GM21619 (cell line): ENCODE results near the gene CDK9.
"Not testable (repeated sequence)": the region's sequence is repeated elsewhere in the genome, so short reads cannot be mapped to it uniquely, and the experiment has no call there.

Experiments used
- ATAC-seq: cut with Tn5 transposase; IDR thresholded peaks from one replicate; pipeline ENCODE4 v1.9.1; 2021; ENCODE audit not compliant: unreplicated experiment

CDK9 gene

DNA sequence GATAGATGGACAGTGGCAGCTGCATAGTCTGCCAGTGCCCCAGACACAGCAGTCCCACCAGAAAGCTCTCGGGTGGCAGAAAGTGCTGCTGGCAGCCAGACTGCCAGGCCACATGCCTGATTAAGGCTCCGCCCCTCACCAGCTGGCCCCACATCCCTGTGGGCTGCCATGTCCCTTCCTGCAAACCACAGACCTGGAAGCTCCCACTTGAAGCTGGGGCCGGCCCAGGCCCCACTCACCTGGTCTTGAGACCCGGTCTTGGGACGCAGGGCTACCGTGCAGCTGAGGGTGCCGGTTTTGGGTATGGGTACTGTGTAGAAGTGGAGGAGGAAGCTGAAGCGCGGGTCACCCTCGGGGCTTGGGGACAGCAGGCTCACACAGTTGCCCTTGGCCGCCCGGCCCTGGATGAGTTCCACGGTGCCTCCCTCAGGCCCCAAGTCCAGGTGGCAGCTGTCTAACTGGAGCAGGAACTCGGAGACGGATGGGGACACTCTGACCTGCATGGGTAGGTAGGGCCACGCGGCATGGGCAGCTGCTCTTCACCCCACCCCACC is 32.1 kb downstream of the CDK9 start:
- ATAC-seq = no peak

DNA sequence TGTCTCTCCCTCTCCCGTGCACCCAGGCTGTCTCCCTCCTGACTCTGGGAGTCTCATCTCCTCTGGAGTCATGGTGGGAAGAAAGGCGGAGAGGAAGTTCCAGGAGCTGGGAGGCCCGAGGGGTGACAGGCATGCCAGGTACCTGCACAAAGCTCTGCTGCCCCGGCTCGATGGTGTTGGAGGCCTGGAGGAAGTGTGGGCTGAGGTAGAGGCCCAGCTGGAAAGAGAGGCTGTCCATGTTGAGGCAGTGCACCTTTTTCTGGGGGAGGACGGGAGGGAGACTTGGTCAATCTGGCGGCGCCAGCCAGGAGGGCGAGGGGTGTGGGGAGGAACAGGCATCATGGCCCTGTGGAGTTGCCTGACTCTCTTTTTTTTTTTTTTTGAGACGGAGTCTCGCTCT is 32.7 kb downstream of the CDK9 start:
- no peak for ATAC-seq

DNA sequence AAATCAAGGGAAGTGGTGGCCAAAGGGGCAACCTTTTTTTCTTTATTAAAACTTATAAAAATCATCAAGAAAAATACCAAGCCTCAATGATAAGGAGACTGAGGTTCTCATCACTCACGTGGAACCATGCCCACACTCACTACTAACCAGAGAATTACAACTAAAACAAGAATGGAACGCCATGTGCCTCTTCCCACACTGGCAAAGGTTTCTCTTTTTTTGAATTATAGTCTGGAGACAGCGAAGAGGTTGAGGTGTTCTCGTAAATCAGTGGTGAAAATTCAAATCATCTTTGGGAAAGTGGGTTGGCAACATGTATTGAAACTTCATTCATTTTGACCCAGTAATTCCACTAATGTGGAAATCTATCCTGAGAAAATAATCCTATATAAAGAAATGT is 36.3 kb downstream of the CDK9 start:
- ATAC-seq = no peak

DNA sequence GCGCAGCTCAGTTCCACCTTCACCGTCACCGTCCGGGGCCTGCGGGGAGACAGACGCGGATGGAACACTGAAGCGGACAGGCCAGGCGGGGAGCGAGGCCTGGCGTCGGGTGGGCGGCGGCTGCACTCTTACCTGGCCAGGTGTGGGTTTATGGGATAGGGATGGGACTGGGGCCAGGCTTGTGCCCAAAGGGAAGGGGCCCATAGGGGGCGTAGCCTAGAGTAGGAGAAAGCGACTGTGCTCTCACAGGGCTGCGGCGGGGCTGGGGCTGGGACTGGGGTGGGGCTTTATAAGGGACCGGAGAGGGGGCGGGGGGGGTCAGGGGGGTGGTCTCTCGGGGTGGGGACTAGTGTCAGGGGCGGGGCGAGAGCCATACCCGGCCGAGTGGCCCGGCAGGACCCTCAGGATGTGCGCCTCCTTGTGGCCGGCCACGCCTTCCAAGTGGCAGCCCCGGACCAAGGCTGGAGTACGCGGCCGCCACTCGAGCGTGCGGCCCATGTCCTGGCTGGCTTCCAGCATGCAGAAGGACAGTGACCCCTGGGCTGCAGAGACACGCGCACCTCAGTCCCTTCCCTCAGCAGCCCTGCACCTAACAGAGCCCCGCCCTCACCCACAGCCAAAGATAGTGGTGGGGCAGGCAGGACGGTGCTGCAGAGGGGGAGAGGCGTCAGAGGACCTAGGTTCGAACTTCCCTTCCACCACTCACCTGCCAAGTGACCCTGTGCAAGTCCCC is 39.7 kb downstream of the CDK9 start:
- ATAC-seq = no peak

- no peak for ATAC-seq
Measured at GRCh38 chr9:127826253-127826913, 40.5 kb downstream of the CDK9 start.

DNA sequence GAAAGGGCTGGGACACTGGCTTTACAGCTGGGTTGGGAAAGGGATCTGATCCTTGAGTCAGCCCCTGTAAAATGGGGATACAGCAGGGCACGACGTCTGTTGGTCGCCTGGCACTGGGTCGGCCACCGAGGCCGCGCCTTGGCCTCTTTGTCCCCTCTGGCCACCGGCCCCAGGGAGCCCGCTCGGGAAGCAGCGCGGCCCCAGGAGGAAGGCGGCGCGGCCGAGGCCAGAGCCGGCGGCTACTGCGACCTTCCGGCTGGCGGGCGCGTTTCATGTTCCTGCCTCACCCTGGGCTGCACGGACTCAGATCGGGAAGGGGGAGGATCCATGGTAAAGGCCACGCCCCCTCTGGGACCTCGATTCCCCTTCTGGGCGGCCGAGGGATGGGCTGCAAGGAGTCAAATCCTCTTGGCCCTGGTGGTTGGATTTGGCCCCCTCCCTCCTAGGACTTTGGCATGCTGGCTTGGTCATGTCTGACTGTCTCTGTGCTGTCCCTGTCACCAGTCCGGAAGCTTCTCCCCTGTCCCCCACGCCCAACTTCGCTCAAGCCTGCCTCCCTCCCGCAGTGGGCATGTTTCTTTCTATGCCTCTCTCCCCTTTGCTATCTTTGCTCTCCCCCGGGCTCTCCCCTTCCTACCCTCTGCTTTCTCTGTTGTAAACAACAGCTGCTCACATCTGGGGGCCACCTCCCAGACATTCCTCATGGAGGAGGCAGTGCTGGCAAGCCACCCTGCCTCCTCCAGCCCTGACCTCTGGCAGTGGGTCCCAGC is 42.6 kb downstream of the CDK9 start:
- ATAC-seq = no peak

DNA sequence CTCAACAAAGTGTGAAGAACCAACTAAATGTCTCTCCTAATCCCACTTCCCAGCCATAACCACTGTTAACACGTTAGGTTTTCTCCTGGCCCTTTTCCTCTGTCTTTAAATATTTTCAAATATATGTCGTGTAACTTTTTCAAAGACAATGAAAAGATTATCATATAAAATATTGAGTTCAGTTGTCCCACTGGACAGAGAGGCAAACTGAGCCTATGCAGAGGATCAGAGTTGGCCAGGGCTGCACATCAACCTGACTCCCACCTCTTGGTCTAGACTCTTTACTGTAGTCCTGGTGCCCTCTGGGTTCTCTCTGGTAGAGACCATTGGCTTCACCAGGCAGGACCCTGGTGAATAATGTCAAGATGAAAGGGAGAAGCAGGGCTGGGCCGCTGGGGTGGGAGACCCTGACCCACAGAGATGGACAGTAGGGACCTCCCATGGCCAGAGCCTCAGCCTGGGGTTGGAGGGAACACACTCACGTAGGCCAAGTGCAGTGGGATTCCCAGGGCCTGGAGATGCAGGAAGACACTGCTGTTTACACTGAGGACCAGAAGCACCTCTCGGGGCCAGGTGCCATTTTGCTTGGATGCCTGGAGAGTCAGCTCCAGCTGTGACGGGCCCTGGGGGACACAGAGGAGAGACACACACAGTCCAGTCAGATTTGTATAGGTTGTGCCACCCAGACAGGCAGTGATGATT is 43.5 kb downstream of the CDK9 start:
- ATAC-seq = no peak

GRCh38 chr9:127832248-127832647 is 46.4 kb downstream of the CDK9 start:
- ATAC-seq = no peak

DNA sequence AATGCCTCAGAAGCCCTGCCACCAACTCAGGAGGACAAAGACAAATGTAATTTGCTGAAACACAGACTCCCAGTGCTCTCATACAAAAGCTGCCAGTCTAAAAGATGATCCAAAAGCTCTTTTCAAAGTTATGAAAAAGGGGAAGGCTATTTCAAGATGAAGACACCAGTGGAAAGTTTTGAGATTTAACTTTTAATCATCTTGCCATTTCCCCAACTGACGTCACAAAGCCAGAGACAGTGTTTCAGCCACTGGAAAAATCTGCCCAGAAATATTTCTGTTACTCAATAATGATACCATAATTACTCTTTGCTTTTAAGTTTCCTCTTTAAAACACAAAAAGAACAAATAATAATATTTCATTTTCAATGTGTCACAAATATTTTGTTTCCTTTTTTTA is 47.7 kb downstream of the CDK9 start:
- no peak for ATAC-seq

DNA sequence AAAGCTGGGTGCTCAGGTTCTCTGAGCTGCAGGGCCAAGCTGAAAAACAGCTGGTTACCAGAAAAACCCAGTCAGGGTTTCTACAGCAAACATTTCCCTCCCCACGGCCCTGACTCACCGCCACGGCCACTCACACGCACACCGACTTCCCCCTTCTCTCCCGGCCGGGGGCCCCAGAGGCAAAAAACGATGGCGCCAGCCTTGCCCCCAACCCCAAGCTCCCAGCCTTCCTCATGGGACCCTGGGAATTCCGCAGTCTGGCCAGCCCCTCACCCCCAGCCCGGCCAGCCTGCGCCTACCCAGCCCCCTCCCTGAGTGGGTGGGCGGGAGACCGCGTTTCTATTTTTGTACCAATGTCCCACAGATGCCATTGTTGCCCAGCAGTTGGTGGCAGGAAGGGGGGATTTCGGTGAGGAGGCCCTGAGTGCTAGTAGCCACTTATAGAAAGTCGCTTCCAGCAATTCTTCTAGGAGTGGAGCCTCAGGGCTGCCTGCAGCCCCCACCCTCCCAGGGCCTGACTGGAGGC is 50.2 kb downstream of the CDK9 start:
- ATAC-seq = no peak

- ATAC-seq = not testable (repeated sequence)
Measured at GRCh38 chr9:127836561-127836960, 50.7 kb downstream of the CDK9 start.

GRCh38 chr9:127837346-127837745 is 51.5 kb downstream of the CDK9 start:
- ATAC-seq = no peak

DNA sequence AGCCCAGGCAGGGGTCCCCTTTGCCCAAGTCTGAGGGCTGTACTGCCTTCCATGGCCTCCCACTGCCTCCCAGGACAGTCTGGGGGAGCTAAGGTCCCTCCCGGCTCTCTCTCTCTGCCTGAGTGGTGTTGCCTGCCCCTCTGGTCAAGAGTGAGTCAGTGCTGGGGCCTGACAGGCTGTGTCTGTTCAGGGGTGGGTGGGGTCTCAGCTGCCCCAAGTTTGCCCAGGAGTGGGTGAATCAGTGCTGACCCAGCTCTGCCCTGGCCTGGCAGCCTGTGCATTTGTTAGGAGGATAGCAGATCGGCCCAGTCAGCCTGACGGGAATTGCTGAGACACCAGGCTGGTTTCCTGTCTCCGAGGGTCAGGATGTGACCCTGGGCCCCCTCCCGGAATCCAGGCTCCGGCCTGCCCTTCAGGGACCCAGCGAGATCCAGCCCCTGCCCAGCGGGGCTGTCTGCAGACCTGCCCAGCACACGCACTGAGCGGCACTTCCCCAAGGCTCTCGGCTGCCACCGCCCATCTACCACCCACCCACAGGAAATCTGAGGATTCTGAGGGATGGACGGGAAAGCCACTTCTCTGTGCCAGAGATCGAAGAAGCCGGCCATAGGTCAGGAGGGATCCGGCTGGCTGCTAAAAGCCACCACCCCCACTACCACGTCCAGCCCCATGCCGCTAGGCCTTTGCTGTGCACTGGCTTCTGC is 52.7 kb downstream of the CDK9 start:
- no peak for ATAC-seq
